Retinal pigment epithelial cell (primary cell): ENCODE measurements around the gene CHST9.

Source experiments
- DNase-seq: peaks from one replicate; pipeline ENCODE4 v3.0.0-alpha.2; 2010; ENCODE audit warnings: low read depth
- H3K4me3 ChIP-seq: 2 replicates; pipeline ENCODE4 v1.5.1; 2011; ENCODE audit warnings: mild to moderate bottlenecking, low read length, control low read depth, moderate library complexity
- TF ChIP-seq, protein P1 (sequence below): conservative IDR thresholded peaks from 2 replicates; pipeline ENCODE4 v1.5.1; 2011; ENCODE audit warnings: low read depth, low read length, control low read depth, inconsistent platforms

CHST9 gene

DNA sequence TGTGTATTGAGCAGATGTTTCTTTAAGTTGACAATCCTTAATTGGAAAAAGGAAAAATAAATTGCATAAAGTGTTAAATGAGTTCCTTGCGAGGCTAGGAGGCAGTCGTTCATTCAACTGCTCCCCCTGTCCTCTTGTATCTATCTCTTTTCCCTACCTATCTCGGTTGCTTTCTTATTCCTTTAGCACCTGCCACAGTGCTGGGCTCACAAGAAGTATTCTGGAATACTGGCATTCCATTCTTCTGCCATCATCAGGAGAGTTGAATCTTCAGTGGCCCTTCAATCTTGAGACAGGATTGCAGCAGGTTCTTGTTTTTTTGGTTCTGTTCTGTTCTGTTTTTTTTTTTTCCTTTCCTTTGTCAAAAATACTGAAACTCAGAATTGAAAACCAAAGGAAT lies 176.5 kb downstream of the CHST9 start:
- TF ChIP-seq, protein P1, sequence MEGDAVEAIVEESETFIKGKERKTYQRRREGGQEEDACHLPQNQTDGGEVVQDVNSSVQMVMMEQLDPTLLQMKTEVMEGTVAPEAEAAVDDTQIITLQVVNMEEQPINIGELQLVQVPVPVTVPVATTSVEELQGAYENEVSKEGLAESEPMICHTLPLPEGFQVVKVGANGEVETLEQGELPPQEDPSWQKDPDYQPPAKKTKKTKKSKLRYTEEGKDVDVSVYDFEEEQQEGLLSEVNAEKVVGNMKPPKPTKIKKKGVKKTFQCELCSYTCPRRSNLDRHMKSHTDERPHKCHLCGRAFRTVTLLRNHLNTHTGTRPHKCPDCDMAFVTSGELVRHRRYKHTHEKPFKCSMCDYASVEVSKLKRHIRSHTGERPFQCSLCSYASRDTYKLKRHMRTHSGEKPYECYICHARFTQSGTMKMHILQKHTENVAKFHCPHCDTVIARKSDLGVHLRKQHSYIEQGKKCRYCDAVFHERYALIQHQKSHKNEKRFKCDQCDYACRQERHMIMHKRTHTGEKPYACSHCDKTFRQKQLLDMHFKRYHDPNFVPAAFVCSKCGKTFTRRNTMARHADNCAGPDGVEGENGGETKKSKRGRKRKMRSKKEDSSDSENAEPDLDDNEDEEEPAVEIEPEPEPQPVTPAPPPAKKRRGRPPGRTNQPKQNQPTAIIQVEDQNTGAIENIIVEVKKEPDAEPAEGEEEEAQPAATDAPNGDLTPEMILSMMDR = no peak
- no peak overlapping the region for H3K4me3 ChIP-seq
- no peak for DNase-seq

DNA sequence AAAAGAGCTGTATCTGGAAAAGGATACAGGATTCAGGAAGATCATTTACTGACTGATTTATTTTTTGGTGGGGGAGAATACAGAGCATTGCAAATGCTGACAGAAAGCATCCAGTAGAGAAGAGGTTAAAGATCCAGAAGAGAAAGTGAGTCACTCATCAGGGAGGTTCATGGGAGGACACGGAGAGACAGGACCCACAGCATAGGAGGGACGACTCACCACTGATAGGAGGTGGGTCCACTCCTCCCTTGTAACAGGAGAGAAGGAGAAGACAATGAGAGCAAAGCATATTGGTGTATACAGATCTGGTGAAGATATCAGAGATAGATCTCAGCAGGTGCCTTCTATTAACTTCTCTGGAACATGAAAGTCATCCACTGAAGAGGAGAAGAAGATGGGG lies 177.2 kb downstream of the CHST9 start:
- H3K4me3 ChIP-seq = no peak overlapping the region
- DNase-seq = no peak
- TF ChIP-seq, protein P1 = no peak

DNA sequence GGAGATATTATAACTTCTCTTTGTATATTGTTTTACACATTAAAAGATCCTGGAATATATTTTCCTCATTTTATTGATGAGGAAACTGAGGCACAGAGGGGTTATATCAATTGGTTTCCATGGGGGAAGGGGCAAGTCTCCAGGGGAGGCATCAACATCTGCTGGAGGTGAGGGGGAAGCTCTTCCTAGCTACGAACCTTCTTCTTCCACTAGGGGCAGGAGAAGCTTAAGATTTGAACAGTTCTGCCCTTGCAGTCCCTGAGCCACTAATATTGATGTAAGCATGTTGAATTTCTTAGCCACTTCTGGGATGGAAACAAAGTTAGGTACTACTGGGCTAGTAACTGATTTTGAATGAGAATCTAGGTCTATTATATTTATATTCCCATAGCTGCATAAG lies 179.5 kb downstream of the CHST9 start:
- TF ChIP-seq, protein P1 = peak; percentile 58
- DNase-seq = no peak
- H3K4me3 ChIP-seq = no peak overlapping the region

DNA sequence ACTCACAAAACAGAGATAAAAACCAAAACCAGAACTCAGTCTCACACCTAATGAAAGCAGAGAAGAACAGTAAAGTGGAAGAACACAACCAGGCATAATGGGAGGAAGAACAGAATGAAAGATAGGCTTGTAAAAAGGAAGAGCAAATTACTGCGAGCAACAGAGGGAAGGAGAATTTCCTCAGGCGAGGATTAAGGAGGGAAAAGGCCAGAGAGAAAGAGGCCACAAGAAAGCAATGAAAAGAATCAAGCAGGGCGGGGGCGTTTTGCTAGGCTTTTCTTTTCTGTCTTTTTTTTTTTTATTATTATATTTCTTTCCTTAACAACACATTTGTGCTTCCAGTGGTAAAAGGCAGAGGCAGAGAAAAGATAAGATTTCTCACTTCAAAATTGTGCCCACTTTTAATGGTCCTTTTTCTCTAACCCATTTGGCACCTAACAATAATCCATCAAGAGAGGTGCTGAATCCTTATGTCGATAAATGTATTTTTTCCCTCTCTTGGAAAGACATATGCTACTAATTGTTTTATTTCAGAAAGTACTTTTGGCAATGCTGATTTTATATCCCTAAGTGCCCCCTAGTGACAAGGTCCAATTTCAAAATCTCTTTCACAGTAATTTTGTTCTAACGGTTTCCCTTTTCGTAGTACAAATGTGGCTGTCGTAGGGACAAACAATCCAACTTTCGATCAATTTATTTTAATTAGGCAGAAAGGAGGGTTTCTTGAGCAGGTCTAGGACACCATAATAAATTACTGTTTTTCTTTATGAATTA lies 180.9 kb downstream of the CHST9 start:
- no peak for DNase-seq
- TF ChIP-seq, protein P1 = peak; percentile 45
- no peak overlapping the region for H3K4me3 ChIP-seq

DNA sequence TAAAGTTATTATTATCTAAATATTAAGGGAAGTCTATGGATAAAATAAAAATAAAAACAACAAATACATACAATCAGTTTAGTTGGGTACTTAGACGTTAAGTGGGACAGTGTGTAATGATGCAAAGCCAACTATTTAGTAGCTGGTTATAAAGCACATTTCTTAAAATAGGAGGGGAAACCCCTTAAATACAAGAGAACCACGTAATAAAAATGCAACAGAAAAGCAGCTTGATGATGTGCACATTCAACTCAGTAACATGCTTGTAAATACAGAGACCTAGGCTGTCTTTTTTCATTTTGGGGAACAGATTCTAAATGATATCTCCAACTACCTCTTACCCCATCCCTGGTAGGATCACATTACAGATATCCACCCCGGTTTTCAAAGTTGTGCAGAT lies 185.3 kb downstream of the CHST9 start:
- H3K4me3 ChIP-seq = no peak overlapping the region
- TF ChIP-seq, protein P1 = no peak
- DNase-seq = no peak

DNA sequence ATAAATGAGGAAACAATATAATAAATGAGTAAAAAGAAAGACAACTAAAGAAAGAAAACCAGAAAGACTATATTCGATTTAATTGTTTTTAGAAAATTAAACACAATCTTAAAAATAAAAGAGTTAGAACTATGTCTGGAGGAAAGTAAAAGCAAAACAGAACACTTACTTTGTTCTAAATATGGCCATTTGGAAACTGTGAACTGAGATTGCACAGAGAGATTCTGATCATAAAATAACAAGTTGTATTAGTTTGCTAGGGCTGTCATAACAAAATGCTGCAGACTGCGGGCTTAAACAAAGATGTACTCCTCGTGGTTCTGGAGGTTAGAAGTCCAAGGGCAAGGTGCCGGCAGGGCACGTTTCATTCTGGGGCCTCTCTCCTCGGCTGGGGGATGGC lies 191.5 kb downstream of the CHST9 start:
- no peak for DNase-seq
- H3K4me3 ChIP-seq = no peak overlapping the region
- TF ChIP-seq, protein P1 = no peak

DNA sequence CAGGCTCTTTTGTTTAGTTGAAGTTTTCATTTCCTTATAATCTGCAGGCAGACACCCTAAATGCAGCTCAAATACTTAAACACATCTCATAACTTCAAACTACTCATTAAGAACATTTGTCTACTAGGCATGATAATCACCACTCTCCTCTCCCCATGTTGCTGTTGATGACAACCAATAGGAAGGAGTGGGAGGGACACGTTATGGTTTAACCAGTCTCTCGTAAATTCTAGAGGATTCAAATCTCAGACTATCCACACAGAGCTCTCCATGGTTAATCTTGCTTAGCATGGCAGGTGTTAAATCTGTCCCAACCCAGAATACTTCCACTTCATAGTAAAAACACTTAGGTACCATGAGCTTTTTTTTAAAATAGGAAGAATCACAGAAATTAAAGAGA lies 192.2 kb downstream of the CHST9 start:
- TF ChIP-seq, protein P1 = no peak
- H3K4me3 ChIP-seq = no peak overlapping the region
- DNase-seq = no peak
